ENCODE results near the gene TBC1D23. TPM values are rescaled to one million over a fixed set of nuclear protein-coding genes. Genes with fewer than 3 reads are reported as not detected.
"Not testable (repeated sequence)": the region's sequence is repeated elsewhere in the genome, so short reads cannot be mapped to it uniquely, and the experiment has no call there.

Gene TBC1D23
- total and polyA plus RNA-seq, 4 donors = 33.8 to 82.1 (median 47.3) TPM

GRCh38 chr3:100317912-100318311 lies 57.1 kb downstream of the TBC1D23 start:
- Histone ChIP-seq H3K9me3 (ENCODE audit: control insufficient read depth, insufficient read depth, low read length) (no peaks in the 10 kb centered on the region), H3K4me1 (ENCODE audit: control insufficient read depth, insufficient read depth, low read length) (no peaks in the 10 kb centered on the region), H3K36me3 (ENCODE audit: control insufficient read depth, insufficient read depth, low read length) (peaks cover 10% of the 10 kb centered on the region), H3K27me3 (ENCODE audit: control insufficient read depth, insufficient read depth, low read length) (no peaks in the 10 kb centered on the region), H3K4me3 (ENCODE audit: low read depth, low read length) (no peak overlapping the region), H3K27ac (ENCODE audit: low read depth, low read length) (no peak overlapping the region)
- no CpG with 5 or more reads among the region's 2 CpGs for WGBS (ENCODE audit: insufficient coverage)
- DNase-seq (ENCODE audit: low read depth in 4 of 6, low spot score in 6 of 6) = no peak

- Histone ChIP-seq H3K4me1 (ENCODE audit: control insufficient read depth, insufficient read depth, low read length) (no peaks in the 10 kb centered on the region), H3K27me3 (ENCODE audit: control insufficient read depth, insufficient read depth, low read length) (no peaks in the 10 kb centered on the region), H3K27ac (ENCODE audit: low read depth, low read length) (no peak overlapping the region), H3K4me3 (ENCODE audit: low read depth, low read length) (no peak overlapping the region), H3K36me3 (ENCODE audit: control insufficient read depth, insufficient read depth, low read length) (peaks cover 6% of the 10 kb centered on the region), H3K9me3 (ENCODE audit: control insufficient read depth, insufficient read depth, low read length) (no peaks in the 10 kb centered on the region)
- DNase-seq (ENCODE audit: low read depth in 4 of 6, low spot score in 6 of 6) = peak in 1 of 6 donors; percentile 4
- WGBS (ENCODE audit: insufficient coverage) = no CpG with 5 or more reads among the region's 2 CpGs
Measured at GRCh38 chr3:100319951-100320350, 59.2 kb downstream of the TBC1D23 start.

GRCh38 chr3:100324044-100324443 lies 63.3 kb downstream of the TBC1D23 start:
- Histone ChIP-seq H3K9me3 (ENCODE audit: control insufficient read depth, insufficient read depth, low read length) (no peaks in the 10 kb centered on the region), H3K27ac (ENCODE audit: low read depth, low read length) (no peak overlapping the region), H3K4me1 (ENCODE audit: control insufficient read depth, insufficient read depth, low read length) (no peaks in the 10 kb centered on the region), H3K36me3 (ENCODE audit: control insufficient read depth, insufficient read depth, low read length) (peaks cover 3% of the 10 kb centered on the region), H3K4me3 (ENCODE audit: low read depth, low read length) (no peak overlapping the region), H3K27me3 (ENCODE audit: control insufficient read depth, insufficient read depth, low read length) (no peaks in the 10 kb centered on the region)
- no peak for DNase-seq (ENCODE audit: low read depth in 4 of 6, low spot score in 6 of 6)

- no peak for DNase-seq (ENCODE audit: low read depth in 4 of 6, low spot score in 6 of 6)
- no peak overlapping the region for H3K27ac ChIP-seq (ENCODE audit: low read depth, low read length)
- H3K27me3 ChIP-seq (ENCODE audit: control insufficient read depth, insufficient read depth, low read length) = no peaks in the 10 kb centered on the region
- H3K4me3 ChIP-seq (ENCODE audit: low read depth, low read length) = no peak overlapping the region
- no peaks in the 10 kb centered on the region for H3K36me3 ChIP-seq (ENCODE audit: control insufficient read depth, insufficient read depth, low read length)
- no peaks in the 10 kb centered on the region for H3K4me1 ChIP-seq (ENCODE audit: control insufficient read depth, insufficient read depth, low read length)
- H3K9me3 ChIP-seq (ENCODE audit: control insufficient read depth, insufficient read depth, low read length) = no peaks in the 10 kb centered on the region
Measured at GRCh38 chr3:100325827-100326226, 65.0 kb downstream of the TBC1D23 start.

DNA sequence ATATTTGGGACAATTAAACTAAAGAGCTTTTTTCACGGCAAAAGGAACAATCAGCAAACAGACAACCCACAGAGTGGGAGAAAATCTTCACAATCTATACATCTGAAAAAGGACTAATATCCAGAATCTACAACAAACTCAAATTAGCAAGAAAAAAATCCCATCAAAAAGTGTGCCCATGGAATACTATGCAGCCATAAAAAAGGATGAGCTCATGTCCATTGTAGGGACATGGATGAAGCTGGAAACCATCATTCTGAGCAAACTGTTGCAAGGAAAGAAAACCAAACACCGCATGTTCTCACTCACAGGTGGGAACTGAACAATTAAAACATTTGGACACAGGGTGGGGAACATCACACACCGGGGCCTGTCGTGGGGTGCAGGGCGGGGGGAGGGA lies 66.6 kb downstream of the TBC1D23 start:
- DNase-seq (ENCODE audit: low read depth in 4 of 6, low spot score in 6 of 6) = not testable (repeated sequence)
- 100% methylated on average over 1 of the region's 5 CpGs for WGBS (ENCODE audit: insufficient coverage)

DNA sequence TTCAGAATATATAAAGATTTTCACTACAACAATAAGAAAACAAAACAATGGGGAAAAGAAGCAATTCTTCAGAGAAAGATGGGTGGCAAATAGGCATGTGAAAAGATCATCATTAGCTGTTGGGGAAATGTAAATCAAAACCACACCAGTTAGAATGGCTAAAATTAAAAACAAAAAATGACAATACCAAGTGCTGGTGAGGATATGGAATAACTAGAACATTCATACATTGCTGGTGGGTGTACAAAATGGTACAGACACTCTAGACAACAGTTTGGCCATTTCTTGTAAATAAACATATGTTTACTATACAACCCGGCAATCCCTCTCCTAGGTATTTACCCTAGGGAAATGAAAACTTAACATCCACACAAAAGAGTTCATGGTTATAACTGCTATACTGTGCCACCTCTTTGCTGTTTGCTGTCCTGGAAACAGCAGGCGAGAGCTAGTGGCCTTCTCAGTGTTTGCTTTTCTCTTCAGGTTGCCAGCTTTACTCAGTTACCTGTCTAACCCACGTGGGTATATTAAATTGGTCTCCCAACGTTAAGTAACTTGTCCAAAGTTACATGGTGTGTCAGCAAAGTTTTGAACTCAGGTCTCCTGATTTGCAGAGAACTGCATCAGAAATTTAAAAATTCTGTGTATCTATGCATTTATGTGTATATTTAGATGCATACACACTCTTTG lies 69.2 kb downstream of the TBC1D23 start:
- Histone ChIP-seq H3K4me3 (ENCODE audit: low read depth, low read length) (no peak overlapping the region), H3K27ac (ENCODE audit: low read depth, low read length) (no peak overlapping the region)

More for the DNA sequence above, 66.6 kb downstream of the TBC1D23 start:
- not testable (repeated sequence) for H3K27ac ChIP-seq (ENCODE audit: low read depth, low read length); H3K9me3 ChIP-seq (ENCODE audit: control insufficient read depth, insufficient read depth, low read length); H3K27me3 ChIP-seq (ENCODE audit: control insufficient read depth, insufficient read depth, low read length); H3K36me3 ChIP-seq (ENCODE audit: control insufficient read depth, insufficient read depth, low read length); H3K4me3 ChIP-seq (ENCODE audit: low read depth, low read length); H3K4me1 ChIP-seq (ENCODE audit: control insufficient read depth, insufficient read depth, low read length)

GRCh38 chr3:100330651-100331050 lies 69.9 kb downstream of the TBC1D23 start:
- peaks cover 12% of the 10 kb centered on the region for H3K4me1 ChIP-seq (ENCODE audit: control insufficient read depth, insufficient read depth, low read length)
- WGBS (ENCODE audit: insufficient coverage) = 93% methylated on average over 2 of the region's 5 CpGs
- no peaks in the 10 kb centered on the region for H3K9me3 ChIP-seq (ENCODE audit: control insufficient read depth, insufficient read depth, low read length)
- no peak overlapping the region for H3K27ac ChIP-seq (ENCODE audit: low read depth, low read length)
- no peak overlapping the region for H3K4me3 ChIP-seq (ENCODE audit: low read depth, low read length)
- H3K36me3 ChIP-seq (ENCODE audit: control insufficient read depth, insufficient read depth, low read length) = no peaks in the 10 kb centered on the region
- no peaks in the 10 kb centered on the region for H3K27me3 ChIP-seq (ENCODE audit: control insufficient read depth, insufficient read depth, low read length)
- DNase-seq (ENCODE audit: low read depth in 4 of 6, low spot score in 6 of 6) = no peak

More for the DNA sequence above, 69.2 kb downstream of the TBC1D23 start:
- Histone ChIP-seq H3K4me1 (ENCODE audit: control insufficient read depth, insufficient read depth, low read length) (peaks cover 5% of the 10 kb centered on the region), H3K27me3 (ENCODE audit: control insufficient read depth, insufficient read depth, low read length) (no peaks in the 10 kb centered on the region), H3K36me3 (ENCODE audit: control insufficient read depth, insufficient read depth, low read length) (no peaks in the 10 kb centered on the region), H3K9me3 (ENCODE audit: control insufficient read depth, insufficient read depth, low read length) (no peaks in the 10 kb centered on the region)
- 92% methylated on average over 1 of the region's 4 CpGs for WGBS (ENCODE audit: insufficient coverage)
- no peak for DNase-seq (ENCODE audit: low read depth in 4 of 6, low spot score in 6 of 6)

- H3K9me3 ChIP-seq (ENCODE audit: control insufficient read depth, insufficient read depth, low read length) = no peaks in the 10 kb centered on the region
- no peaks in the 10 kb centered on the region for H3K27me3 ChIP-seq (ENCODE audit: control insufficient read depth, insufficient read depth, low read length)
- peaks cover 14% of the 10 kb centered on the region for H3K4me1 ChIP-seq (ENCODE audit: control insufficient read depth, insufficient read depth, low read length)
- no peaks in the 10 kb centered on the region for H3K36me3 ChIP-seq (ENCODE audit: control insufficient read depth, insufficient read depth, low read length)
- H3K27ac ChIP-seq (ENCODE audit: low read depth, low read length) = no peak overlapping the region
- no peak overlapping the region for H3K4me3 ChIP-seq (ENCODE audit: low read depth, low read length)
- 100% methylated on average over 3 of the region's 4 CpGs for WGBS (ENCODE audit: insufficient coverage)
- DNase-seq (ENCODE audit: low read depth in 4 of 6, low spot score in 6 of 6) = no peak
Measured at GRCh38 chr3:100331660-100332059, 70.9 kb downstream of the TBC1D23 start.

GRCh38 chr3:100333051-100333450 lies 72.3 kb downstream of the TBC1D23 start:
- DNase-seq (ENCODE audit: low read depth in 4 of 6, low spot score in 6 of 6) = no peak
- Histone ChIP-seq H3K4me1 (ENCODE audit: control insufficient read depth, insufficient read depth, low read length) (peaks cover 14% of the 10 kb centered on the region), H3K4me3 (ENCODE audit: low read depth, low read length) (no peak overlapping the region), H3K9me3 (ENCODE audit: control insufficient read depth, insufficient read depth, low read length) (no peaks in the 10 kb centered on the region), H3K36me3 (ENCODE audit: control insufficient read depth, insufficient read depth, low read length) (no peaks in the 10 kb centered on the region), H3K27ac (ENCODE audit: low read depth, low read length) (no peak overlapping the region), H3K27me3 (ENCODE audit: control insufficient read depth, insufficient read depth, low read length) (no peaks in the 10 kb centered on the region)

- WGBS (ENCODE audit: insufficient coverage) = 34% methylated on average over 14 of the region's 14 CpGs
- Histone ChIP-seq H3K4me3 (ENCODE audit: low read depth, low read length) (peak overlapping the region; percentile 70), H3K36me3 (ENCODE audit: control insufficient read depth, insufficient read depth, low read length) (peaks cover 5% of the 10 kb centered on the region), H3K27ac (ENCODE audit: low read depth, low read length) (no peak overlapping the region), H3K4me1 (ENCODE audit: control insufficient read depth, insufficient read depth, low read length) (peaks cover 14% of the 10 kb centered on the region), H3K9me3 (ENCODE audit: control insufficient read depth, insufficient read depth, low read length) (no peaks in the 10 kb centered on the region), H3K27me3 (ENCODE audit: control insufficient read depth, insufficient read depth, low read length) (no peaks in the 10 kb centered on the region)
- no peak for DNase-seq (ENCODE audit: low read depth in 4 of 6, low spot score in 6 of 6)
Measured at GRCh38 chr3:100333970-100334487, 73.2 kb downstream of the TBC1D23 start.

Measured in spinal cord (tissue), 10 donors.